ENCODE data around the gene NCBP2L. TPM values are rescaled to one million over a fixed set of nuclear protein-coding genes. Genes with fewer than 3 reads are reported as not detected.

NCBP2L gene
- total RNA-seq, 8 experiments from 2014 or later, result 0.28 TPM; not detected in 7

GRCh38 chrX:107760304-107761077, 17.0 kb upstream of the NCBP2L start:
- no peak for ATAC-seq (replicated peaks in 6 of 8)
- Histone ChIP-seq H3K4me3 (no peak overlapping the region), H3K27ac (no peak overlapping the region), H3K4me1 (replicated peaks in 1 of 2) (peaks cover 0 to 2% of the 10 kb centered on the region in 2 donors)
- 20 to 100% (median 40%) methylated on average over 1 to 4 of the region's 5 CpGs; no CpG with 5 or more reads in 7 of the 10 experiments for WGBS, 10 experiments
- in situ Hi-C loops (cut with MboI; ENCODE audit: low pct_unique_long_range_greater_than_20kb in 2 of 9, low sequenced_read_pairs in 9 of 9, unreplicated experiment in 9 of 9), result no loop called here

GRCh38 chrX:107763647-107764046, 13.9 kb upstream of the NCBP2L start:
- WGBS, 10 experiments, result 70% methylated on average over 1 of the region's 1 CpG; no CpG with 5 or more reads in 9 of the 10 experiments
- H3K4me3 ChIP-seq, result no peak overlapping the region
- no peak overlapping the region for H3K27ac ChIP-seq
- in situ Hi-C loops (cut with MboI; ENCODE audit: low pct_unique_long_range_greater_than_20kb in 2 of 9, low sequenced_read_pairs in 9 of 9, unreplicated experiment in 9 of 9), result no loop called here
- peaks cover 0 to 2% of the 10 kb centered on the region in 2 donors for H3K4me1 ChIP-seq (replicated peaks in 1 of 2)
- no peak for ATAC-seq (replicated peaks in 6 of 8)

GRCh38 chrX:107764845-107765608, 12.5 kb upstream of the NCBP2L start:
- Histone ChIP-seq H3K4me1 (replicated peaks in 1 of 2) (peaks cover 0 to 2% of the 10 kb centered on the region in 2 donors), H3K27ac (no peak overlapping the region), H3K4me3 (no peak overlapping the region)
- in situ Hi-C loops (cut with MboI; ENCODE audit: low pct_unique_long_range_greater_than_20kb in 2 of 9, low sequenced_read_pairs in 9 of 9, unreplicated experiment in 9 of 9), result no loop called here
- ATAC-seq (replicated peaks in 6 of 8), result no peak
- 27 to 80% (median 43%) methylated on average over 2 to 5 of the region's 11 CpGs; no CpG with 5 or more reads in 7 of the 10 experiments for WGBS, 10 experiments

GRCh38 chrX:107766470-107767150, 10.9 kb upstream of the NCBP2L start:
- Histone ChIP-seq H3K27ac (no peak overlapping the region), H3K4me3 (no peak overlapping the region), H3K4me1 (replicated peaks in 1 of 2) (peaks cover 0 to 2% of the 10 kb centered on the region in 2 donors)
- in situ Hi-C loops (cut with MboI; ENCODE audit: low pct_unique_long_range_greater_than_20kb in 2 of 9, low sequenced_read_pairs in 9 of 9, unreplicated experiment in 9 of 9), result no loop called here
- WGBS, 10 experiments, result 70 to 100% methylated on average over 2 of the region's 8 CpGs; no CpG with 5 or more reads in 8 of the 10 experiments
- peak in 2 of 8 experiments; percentile 84 to 96 for ATAC-seq (replicated peaks in 6 of 8)

GRCh38 chrX:107768051-107768450, 9.5 kb upstream of the NCBP2L start:
- Histone ChIP-seq H3K4me1 (replicated peaks in 1 of 2) (peaks cover under 1 to 4% of the 10 kb centered on the region in 2 donors), H3K4me3 (no peak overlapping the region), H3K27ac (no peak overlapping the region)
- in situ Hi-C loops (cut with MboI; ENCODE audit: low pct_unique_long_range_greater_than_20kb in 2 of 9, low sequenced_read_pairs in 9 of 9, unreplicated experiment in 9 of 9), result no loop called here
- 0 to 21% methylated on average over 1 to 2 of the region's 3 CpGs; no CpG with 5 or more reads in 8 of the 10 experiments for WGBS, 10 experiments
- no peak for ATAC-seq (replicated peaks in 6 of 8)

GRCh38 chrX:107769581-107770317, 7.8 kb upstream of the NCBP2L start:
- in situ Hi-C loops (cut with MboI; ENCODE audit: low pct_unique_long_range_greater_than_20kb in 2 of 9, low sequenced_read_pairs in 9 of 9, unreplicated experiment in 9 of 9), result no loop called here
- Histone ChIP-seq H3K4me1 (replicated peaks in 1 of 2) (peaks cover 8 to 16% of the 10 kb centered on the region in 2 donors), H3K27ac (no peak overlapping the region), H3K4me3 (no peak overlapping the region)
- ATAC-seq (replicated peaks in 6 of 8), result no peak
- 60 to 100% (median 88%) methylated on average over 1 to 7 of the region's 7 CpGs; no CpG with 5 or more reads in 5 of the 10 experiments for WGBS, 10 experiments

- ATAC-seq (replicated peaks in 6 of 8), result no peak
Observed at GRCh38 chrX:107773206-107773605, 4.3 kb upstream of the NCBP2L start.

GRCh38 chrX:107773906-107774435, 3.6 kb upstream of the NCBP2L start:
- no peak for ATAC-seq (replicated peaks in 6 of 8)
- in situ Hi-C loops (cut with MboI; ENCODE audit: low pct_unique_long_range_greater_than_20kb in 2 of 9, low sequenced_read_pairs in 9 of 9, unreplicated experiment in 9 of 9), result no loop called here
- no peak overlapping the region for H3K4me3 ChIP-seq
- peaks cover 8 to 19% of the 10 kb centered on the region in 2 donors for H3K4me1 ChIP-seq (replicated peaks in 1 of 2)
- 56 to 100% (median 100%) methylated on average over 1 to 5 of the region's 9 CpGs; no CpG with 5 or more reads in 5 of the 10 experiments for WGBS, 10 experiments
- no peak overlapping the region for H3K27ac ChIP-seq

More at GRCh38 chrX:107773206-107773605, 4.3 kb upstream of the NCBP2L start:
- peaks cover 8 to 19% of the 10 kb centered on the region in 2 donors for H3K4me1 ChIP-seq (replicated peaks in 1 of 2)
- no peak overlapping the region for H3K27ac ChIP-seq
- no peak overlapping the region for H3K4me3 ChIP-seq
- WGBS, 10 experiments, result 26 to 100% (median 70%) methylated on average over 1 to 5 of the region's 8 CpGs; no CpG with 5 or more reads in 5 of the 10 experiments
- in situ Hi-C loops (cut with MboI; ENCODE audit: low pct_unique_long_range_greater_than_20kb in 2 of 9, low sequenced_read_pairs in 9 of 9, unreplicated experiment in 9 of 9), result no loop called here

GRCh38 chrX:107775000-107775733, 2.4 kb upstream of the NCBP2L start:
- ATAC-seq (replicated peaks in 6 of 8), result peak in 5 of 8 experiments; percentile 20 to 34 (median 25)
- Histone ChIP-seq H3K4me3 (peak overlapping the region; percentile 29 to 46 (median 41)), H3K4me1 (replicated peaks in 1 of 2) (peaks cover 8 to 19% of the 10 kb centered on the region in 2 donors), H3K27ac (no peak overlapping the region)
- 77% methylated on average over 4 of the region's 40 CpGs; no CpG with 5 or more reads in 9 of the 10 experiments for WGBS, 10 experiments
- in situ Hi-C loops (cut with MboI; ENCODE audit: low pct_unique_long_range_greater_than_20kb in 2 of 9, low sequenced_read_pairs in 9 of 9, unreplicated experiment in 9 of 9), result loop anchor here in 3 of 9 experiments (25.0 kb wide), 3 partner anchors 112 to 238 kb away; no protein-coding TSS in a partner anchor

GRCh38 chrX:107775734-107776511, 1.6 kb upstream of the NCBP2L start, which contains the start of gene TSC22D3:
Gene TSC22D3 (minus strand): TSS chrX:107775787. CDS start chrX:107775419, 368 bp downstream.
- in situ Hi-C loops (cut with MboI; ENCODE audit: low pct_unique_long_range_greater_than_20kb in 2 of 9, low sequenced_read_pairs in 9 of 9, unreplicated experiment in 9 of 9), result loop anchor here in 3 of 9 experiments (25.0 kb wide), 3 partner anchors 111 to 239 kb away; no protein-coding TSS in a partner anchor
- Histone ChIP-seq H3K4me1 (replicated peaks in 1 of 2) (peaks cover 8 to 19% of the 10 kb centered on the region in 2 donors), H3K4me3 (peak within 1 kb of the TSS; percentile 29 to 46 (median 41)), H3K27ac (no peak within 1 kb of the TSS)
- 40% methylated on average over 1 of the region's 59 CpGs; no CpG with 5 or more reads in 9 of the 10 experiments for WGBS, 10 experiments
- peak; percentile 84 to 97 (median 96) for ATAC-seq (replicated peaks in 6 of 8)

Measured in motor neuron (in vitro differentiated cells).